SU-DHL-6 (cell line): ENCODE data around the gene PPP2R2C.
A peak's percentile ranks its signal among the peaks of the same experiment; 100 is the strongest.

Experiments used
- H2AFZ ChIP-seq: fragments of 200-600 bp; sonication (generic); 2 replicates; pipeline ENCODE4 v1.6.1; 2014; ENCODE audit warnings: low read depth, mild to moderate bottlenecking, moderate library complexity, mixed read lengths, antibody characterized with exemption, low read length; ENCODE audit not compliant: severe bottlenecking
- H3F3A ChIP-seq: fragments of 200-600 bp; shearing (Covaris generic); 2 replicates; pipeline ENCODE4 v1.6.0; 2016; ENCODE audit warnings: antibody characterized with exemption, mild to moderate bottlenecking; ENCODE audit not compliant: insufficient read depth
- H3K27ac ChIP-seq: fragments of 200-600 bp; sonication (generic); 2 replicates; pipeline ENCODE4 v1.5.1; 2016; ENCODE audit warnings: low read depth, mild to moderate bottlenecking, low read length, moderate library complexity, mixed read lengths
- H3K27me3 ChIP-seq: fragments of 200-600 bp; sonication (generic), shearing (Covaris generic); 2 replicates; pipeline ENCODE4 v1.6.0; 2014; ENCODE audit warnings: mild to moderate bottlenecking, low read length
- H3K36me3 ChIP-seq: fragments of 200-600 bp; sonication (generic); 2 replicates; pipeline ENCODE4 v1.6.1; 2014; ENCODE audit warnings: mild to moderate bottlenecking, low read length, mixed read lengths
- H3K4me2 ChIP-seq: fragments of 300-600, 200-600 bp; shearing (Covaris generic), sonication (generic); 2 replicates; pipeline ENCODE4 v1.6.0; 2014; ENCODE audit warnings: low read length, low read depth, mild to moderate bottlenecking; ENCODE audit not compliant: poor library complexity, severe bottlenecking
- H3K4me3 ChIP-seq: fragments of 200-600 bp; sonication (generic); 2 replicates; pipeline ENCODE4 v1.5.1; 2014; ENCODE audit warnings: antibody characterized with exemption, low read length, mild to moderate bottlenecking, mixed read lengths; ENCODE audit not compliant: insufficient read depth, poor library complexity, severe bottlenecking
- H3K79me2 ChIP-seq: fragments of 200-600 bp; sonication (generic); 2 replicates; pipeline ENCODE4 v1.6.1; 2014; ENCODE audit warnings: mild to moderate bottlenecking, low read length, moderate library complexity; ENCODE audit not compliant: insufficient read depth
- H3K9ac ChIP-seq: fragments of 200-600 bp; sonication (generic); 2 replicates; pipeline ENCODE4 v1.7.0; 2014; ENCODE audit warnings: mild to moderate bottlenecking, low read length
- H3K9me2 ChIP-seq: fragments of 200-600 bp; sonication (generic); replicated peaks from 2 replicates; pipeline ENCODE4 v1.6.1; 2014; ENCODE audit warnings: low read length; ENCODE audit not compliant: insufficient read depth
- H3K9me3 ChIP-seq: fragments of 200-600 bp; sonication (generic); 2 replicates; pipeline ENCODE4 v1.6.1; 2014; ENCODE audit warnings: low read length, mixed read lengths; ENCODE audit not compliant: insufficient read depth
- H4K20me1 ChIP-seq: fragments of 200-600 bp; sonication (generic); 2 replicates; pipeline ENCODE4 v1.6.1; 2014; ENCODE audit warnings: low read depth, mild to moderate bottlenecking, antibody characterized with exemption, low read length, moderate library complexity, mixed read lengths
- CTCF ChIP-seq: fragments of 200-600 bp; sonication (generic); IDR thresholded peaks from one replicate; pipeline ENCODE4 v1.5.1; 2017; ENCODE audit warnings: antibody characterized with exemption, mild to moderate bottlenecking, low read length, moderate library complexity; ENCODE audit not compliant: insufficient read depth, poor library complexity, severe bottlenecking
- EZH2phosphoT487 ChIP-seq: fragments of 200-600 bp; sonication (generic), shearing (Covaris generic); conservative IDR thresholded peaks from 2 replicates; pipeline ENCODE4 v1.6.1; 2018; ENCODE audit warnings: mild to moderate bottlenecking, antibody characterized with exemption, low read length, moderate library complexity, mixed read lengths

Gene PPP2R2C

GRCh38 chr4:6345096-6345830, 127.2 kb downstream of the PPP2R2C start:
- H3F3A ChIP-seq: no peaks in the 10 kb centered on the region
- H3K9ac ChIP-seq: no peak overlapping the region
- H3K79me2 ChIP-seq: no peaks in the 10 kb centered on the region
- TF ChIP-seq CTCF (no peak), EZH2phosphoT487 (no peak)
- H3K36me3 ChIP-seq: no peaks in the 10 kb centered on the region
- no peaks in the 10 kb centered on the region for H4K20me1 ChIP-seq
- H3K4me2 ChIP-seq: no peak overlapping the region
- no peak overlapping the region for H2AFZ ChIP-seq
- H3K9me3 ChIP-seq: no peaks in the 10 kb centered on the region
- no peaks in the 10 kb centered on the region for H3K9me2 ChIP-seq
- H3K27me3 ChIP-seq: no peaks in the 10 kb centered on the region
- no peak overlapping the region for H3K4me3 ChIP-seq
- no peak overlapping the region for H3K27ac ChIP-seq

- H2AFZ ChIP-seq: no peak overlapping the region
- no peak for TF ChIP-seq EZH2phosphoT487
- no peak for TF ChIP-seq CTCF
- no peak overlapping the region for H3K4me2 ChIP-seq
- no peak overlapping the region for H3K4me3 ChIP-seq
- H3F3A ChIP-seq: no peaks in the 10 kb centered on the region
- no peaks in the 10 kb centered on the region for H3K36me3 ChIP-seq
- no peaks in the 10 kb centered on the region for H3K79me2 ChIP-seq
- H3K27ac ChIP-seq: no peak overlapping the region
- no peaks in the 10 kb centered on the region for H3K9me2 ChIP-seq
- H3K9me3 ChIP-seq: no peaks in the 10 kb centered on the region
- no peaks in the 10 kb centered on the region for H4K20me1 ChIP-seq
- no peaks in the 10 kb centered on the region for H3K27me3 ChIP-seq
- no peak overlapping the region for H3K9ac ChIP-seq
These were observed 128.4 kb downstream of the PPP2R2C start for GRCh38 chr4:6343939-6344408.

GRCh38 chr4:6342530-6343293, 129.7 kb downstream of the PPP2R2C start:
- TF ChIP-seq CTCF (no peak), EZH2phosphoT487 (0 out of 2 replicates have a peak, but pooled peaks have one; percentile 29)
- H4K20me1 ChIP-seq: no peaks in the 10 kb centered on the region
- no peaks in the 10 kb centered on the region for H3K27me3 ChIP-seq
- no peak overlapping the region for H3K27ac ChIP-seq
- H3F3A ChIP-seq: no peaks in the 10 kb centered on the region
- H3K9me3 ChIP-seq: no peaks in the 10 kb centered on the region
- no peak overlapping the region for H3K4me3 ChIP-seq
- no peaks in the 10 kb centered on the region for H3K36me3 ChIP-seq
- H3K4me2 ChIP-seq: no peak overlapping the region
- no peak overlapping the region for H2AFZ ChIP-seq
- H3K79me2 ChIP-seq: no peaks in the 10 kb centered on the region
- H3K9ac ChIP-seq: no peak overlapping the region
- H3K9me2 ChIP-seq: no peaks in the 10 kb centered on the region
